GM23338 (cell line): ENCODE results near the gene EDN2. TPM values are rescaled to one million over a fixed set of nuclear protein-coding genes. Genes with fewer than 3 reads are reported as not detected.

Experiments
- ATAC-seq: fragments of 200-7000 bp; cut with Tn5 transposase; 3 replicates; pipeline ENCODE4 v1.9.1; 2020
- DNase-seq: peaks from one replicate; pipeline ENCODE4 v3.0.0-alpha.2; 2015; ENCODE audit warnings: low spot score
- H2AFZ ChIP-seq: fragments of 200-600 bp; sonication (generic); 2 replicates; pipeline ENCODE4 v1.8.0; 2016; ENCODE audit warnings: antibody characterized with exemption, mild to moderate bottlenecking, moderate library complexity
- H3F3A ChIP-seq: fragments of 200-600 bp; sonication (generic); replicated peaks from 2 replicates; pipeline ENCODE4 v1.8.0; 2017; ENCODE audit warnings: antibody characterized with exemption, mixed run types, low read depth
- H3K27ac ChIP-seq: fragments of 200-600 bp; sonication (generic); 2 replicates; pipeline ENCODE4 v1.6.1; 2016; ENCODE audit warnings: low read depth
- H3K27me3 ChIP-seq: fragments of 200-600 bp; sonication (generic); 2 replicates; pipeline ENCODE4 v1.8.0; 2016; ENCODE audit warnings: mild to moderate bottlenecking, mixed run types, moderate library complexity; ENCODE audit not compliant: insufficient read depth
- H3K36me3 ChIP-seq: fragments of 200-600 bp; sonication (generic); 2 replicates; pipeline ENCODE4 v1.8.0; 2016; ENCODE audit warnings: mild to moderate bottlenecking; ENCODE audit not compliant: insufficient read depth
- H3K4me1 ChIP-seq: fragments of 200-600 bp; sonication (generic); 2 replicates; pipeline ENCODE4 v1.8.0; 2016; ENCODE audit warnings: mild to moderate bottlenecking, moderate library complexity; ENCODE audit not compliant: insufficient read depth
- H3K4me2 ChIP-seq: fragments of 200-600 bp; sonication (generic); 2 replicates; pipeline ENCODE4 v1.7.1; 2017; ENCODE audit warnings: mixed run types
- H3K4me3 ChIP-seq: fragments of 200-600 bp; sonication (generic); 2 replicates; pipeline ENCODE4 v1.6.1; 2016; ENCODE audit warnings: mixed run types
- H3K79me2 ChIP-seq: fragments of 200-600 bp; sonication (generic); replicated peaks from 2 replicates; pipeline ENCODE4 v1.8.0; 2017; ENCODE audit warnings: mild to moderate bottlenecking; ENCODE audit not compliant: insufficient read depth
- H3K9me2 ChIP-seq: fragments of 200-600 bp; sonication (generic); 2 replicates; pipeline ENCODE4 v1.8.0; 2017; ENCODE audit not compliant: insufficient read depth
- H4K20me1 ChIP-seq: fragments of 200-600 bp; sonication (generic); replicated peaks from 2 replicates; pipeline ENCODE4 v1.8.0; 2017; ENCODE audit warnings: mild to moderate bottlenecking; ENCODE audit not compliant: insufficient read depth
- H3K27ac Mint-ChIP-seq: 2 replicates; pipeline ENCODE4 v1.8.0; 2020; ENCODE audit warnings: inconsistent platforms, mild to moderate bottlenecking, moderate library complexity, mixed read lengths
- H3K27me3 Mint-ChIP-seq: 3 replicates; pipeline ENCODE4 v1.8.0; 2022; ENCODE audit warnings: low read depth, mild to moderate bottlenecking, moderate library complexity, mixed read lengths, inconsistent platforms; ENCODE audit not compliant: insufficient read depth, poor library complexity
- H3K36me3 Mint-ChIP-seq: 3 replicates; pipeline ENCODE4 v1.8.0; 2021; ENCODE audit warnings: low read depth, mild to moderate bottlenecking, inconsistent platforms, moderate library complexity, mixed read lengths
- H3K4me1 Mint-ChIP-seq: 3 replicates; pipeline ENCODE4 v1.8.0; 2020; ENCODE audit warnings: mild to moderate bottlenecking, inconsistent platforms, mixed read lengths
- H3K4me3 Mint-ChIP-seq: 3 replicates; pipeline ENCODE4 v1.8.0; 2021; ENCODE audit warnings: moderate library complexity, mild to moderate bottlenecking, inconsistent platforms, mixed read lengths
- H3K9me3 Mint-ChIP-seq: 3 replicates; pipeline ENCODE4 v1.8.0; 2020; ENCODE audit warnings: moderate library complexity, mild to moderate bottlenecking, inconsistent platforms, mixed read lengths
- CREB1 ChIP-seq: fragments of 250-450 bp; sonication (Bioruptor Pico); IDR thresholded peaks from 2 replicates; pipeline ENCODE4 v1.5.0; 2020; ENCODE audit warnings: low read depth, mild to moderate bottlenecking, moderate library complexity
- CTCF ChIP-seq, 2 experiments: fragments of 200-600 bp in 1 of 2; sonication (generic) in 1 of 2; conservative IDR thresholded peaks; 2 replicates each; pipeline versions ENCODE4 v1.5.1 to v1.6.1; 2016 to 2017; ENCODE audit warnings: antibody characterized with exemption in 2 of 2, low read depth in 2 of 2, mild to moderate bottlenecking in 2 of 2, moderate library complexity in 1 of 2
- ETS1 ChIP-seq: IDR thresholded peaks from 2 replicates; pipeline ENCODE4 v1.6.1; 2016; ENCODE audit warnings: antibody characterized with exemption
- EZH2 ChIP-seq: fragments of 200-600 bp; sonication (generic); IDR thresholded peaks from one replicate; pipeline ENCODE4 v1.8.0; 2017; ENCODE audit warnings: antibody characterized with exemption, mild to moderate bottlenecking, low read depth; ENCODE audit not compliant: unreplicated experiment
- EZH2phosphoT487 ChIP-seq: fragments of 200-600 bp; sonication (generic); IDR thresholded peaks from one replicate; pipeline ENCODE4 v1.8.1; 2018; ENCODE audit warnings: antibody characterized with exemption; ENCODE audit not compliant: unreplicated experiment
- JUNB ChIP-seq: IDR thresholded peaks from one replicate; pipeline ENCODE4 v1.6.1; 2016; ENCODE audit warnings: antibody characterized with exemption; ENCODE audit not compliant: unreplicated experiment
- NANOG ChIP-seq: IDR thresholded peaks from 2 replicates; pipeline ENCODE4 v1.6.1; 2016; ENCODE audit warnings: antibody characterized with exemption, borderline replicate concordance
- POLR2AphosphoS5 ChIP-seq: IDR thresholded peaks from 2 replicates; pipeline ENCODE4 v1.6.1; 2016; ENCODE audit warnings: antibody characterized with exemption, low read depth
- STAT1 ChIP-seq: IDR thresholded peaks from one replicate; pipeline ENCODE4 v1.6.1; 2016; ENCODE audit warnings: antibody characterized with exemption; ENCODE audit not compliant: unreplicated experiment
- ZNF114 ChIP-seq: fragments of 250-450 bp; sonication (Bioruptor Pico); IDR thresholded peaks from 2 replicates; pipeline ENCODE4 v1.5.0; 2020; ENCODE audit warnings: mild to moderate bottlenecking, moderate library complexity
- ZNF331 ChIP-seq: fragments of 250-450 bp; sonication (Bioruptor Pico); IDR thresholded peaks from 2 replicates; pipeline ENCODE4 v1.5.0; 2020; ENCODE audit warnings: low read depth, mild to moderate bottlenecking, moderate library complexity
- polyA plus RNA-seq: library from polyadenylated mRNA; unstranded; fragments of >200 nt; fragmentation: Nextera tagmentation; extraction: Ambion mirVana; gene quantifications from 2 replicates; pipeline ENCODE4 v1.2.1, GENCODE V29; 2016
- total RNA-seq: library from RNA; depleted of rRNA; stranded (reverse); fragments of >200 nt; shearing (Covaris generic); gene quantifications from 2 replicates; pipeline ENCODE4 v1.2.3, GENCODE V29; 2014
- TF ChIP-seq, protein P1 (sequence below): IDR thresholded peaks from one replicate; pipeline ENCODE4 v1.6.1; 2018; ENCODE audit warnings: antibody characterized with exemption; ENCODE audit not compliant: unreplicated experiment

EDN2 gene
- total and polyA plus RNA-seq, 2 experiments from 2014 or later, result not detected

GRCh38 chr1:41495210-41495948, 10.9 kb upstream of the EDN2 start:
- Histone ChIP-seq H3K79me2 (no peaks in the 10 kb centered on the region), H3K4me3 (peak overlapping the region; percentile 55), H3K4me1 (peaks cover 12% of the 10 kb centered on the region; the same call in 1 of the 2 replicates), H3K27me3 (peaks cover 12% of the 10 kb centered on the region), H3K9me2 (no peaks in the 10 kb centered on the region), H4K20me1 (no peaks in the 10 kb centered on the region), H3K4me2 (peak overlapping the region; percentile 83), H3F3A (0 out of 2 replicates have a peak, but pooled peaks cover 5% of the 10 kb centered on the region), H2AFZ (peak overlapping the region; percentile 81), H3K27ac (no peak overlapping the region), H3K36me3 (no peaks in the 10 kb centered on the region)
- Mint-ChIP-seq H3K9me3 (no peaks in the 10 kb centered on the region), H3K27ac (no peak overlapping the region), H3K36me3 (no peaks in the 10 kb centered on the region), H3K27me3 (peaks cover 21% of the 10 kb centered on the region), H3K4me1 (peaks cover 21% of the 10 kb centered on the region), H3K4me3 (peak overlapping the region; percentile 57; the same call in 2 of the 3 replicates)
- peak; percentile 70 for DNase-seq
- no peak for TF ChIP-seq STAT1
- no peak for TF ChIP-seq ETS1
- TF ChIP-seq ZNF331 (CRISPR knock-in tag), result no peak
- TF ChIP-seq JUNB, result no peak
- TF ChIP-seq CTCF (conservative IDR thresholded peaks at IDR 0.05; ENCODE audit: low read depth in 2 of 2), result peak; percentile 39 to 46
- TF ChIP-seq POLR2AphosphoS5, result no peak
- peak; percentile 39 for ATAC-seq

DNA sequence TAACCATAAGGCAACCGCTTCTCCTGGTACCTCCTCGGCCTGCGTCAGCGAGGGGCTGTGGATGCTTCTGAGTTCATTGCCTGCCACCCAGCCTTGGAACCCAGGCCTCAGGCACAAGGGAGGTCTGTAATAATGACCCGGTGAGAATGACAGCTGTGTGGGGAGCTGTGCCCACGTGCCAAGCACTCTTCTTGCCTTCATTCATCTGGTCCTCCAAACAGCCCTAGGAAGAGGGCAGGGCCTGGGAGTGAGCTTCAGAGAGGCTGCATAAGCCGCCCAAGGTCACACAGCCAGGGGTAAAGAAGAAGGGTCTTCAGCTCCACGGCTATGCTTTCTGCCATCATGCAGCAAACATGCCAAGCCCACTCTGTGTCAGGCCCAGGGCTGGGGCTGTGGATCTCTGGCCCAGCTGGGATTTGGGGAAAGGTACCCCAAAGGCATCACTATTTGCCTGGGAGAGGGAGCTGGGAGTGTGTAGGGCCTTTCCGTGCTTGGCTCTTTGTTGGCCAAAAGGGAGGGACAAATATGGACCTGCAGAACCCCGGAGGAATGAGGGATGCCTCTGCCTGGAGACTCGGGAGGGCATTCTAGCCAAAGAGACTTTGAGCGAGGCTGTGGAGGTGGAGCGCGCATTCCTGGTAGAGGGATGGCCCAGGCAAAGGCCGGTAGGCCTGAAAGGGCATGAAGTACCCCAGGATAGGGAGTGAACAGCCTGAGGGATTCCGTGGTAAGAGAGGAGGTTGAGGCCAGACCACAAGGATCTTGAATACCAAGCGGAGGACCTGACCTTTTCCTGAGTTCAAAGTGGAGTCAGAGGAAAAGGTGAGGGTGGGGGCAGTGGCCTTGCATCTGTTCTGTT, 10.1 kb upstream of the EDN2 start:
- 0 out of 2 replicates have a peak overlapping the region, but pooled peaks have one; percentile 8 for H3K27ac Mint-ChIP-seq
- Histone ChIP-seq H3K9me2 (peaks cover 4% of the 10 kb centered on the region; the same call in 1 of the 2 replicates), H3K36me3 (no peaks in the 10 kb centered on the region), H3K27me3 (peaks cover 12% of the 10 kb centered on the region), H3K79me2 (no peaks in the 10 kb centered on the region), H4K20me1 (no peaks in the 10 kb centered on the region), H3K4me1 (peaks cover 12% of the 10 kb centered on the region; the same call in 1 of the 2 replicates), H3K27ac (no peak overlapping the region), H3F3A (0 out of 2 replicates have a peak, but pooled peaks cover 5% of the 10 kb centered on the region), H3K4me2 (no peak overlapping the region), H2AFZ (no peak overlapping the region), H3K4me3 (no peak overlapping the region)
- no peak for TF ChIP-seq NANOG
- no peak for TF ChIP-seq EZH2phosphoT487
- TF ChIP-seq EZH2, result no peak
- TF ChIP-seq ZNF331 (CRISPR knock-in tag), result no peak
- no peak for TF ChIP-seq ETS1
- no peak for TF ChIP-seq JUNB
- no peak for TF ChIP-seq POLR2AphosphoS5
- TF ChIP-seq ZNF114 (CRISPR knock-in tag), result no peak
- no peak for TF ChIP-seq CREB1 (CRISPR knock-in tag)
- TF ChIP-seq, protein P1, sequence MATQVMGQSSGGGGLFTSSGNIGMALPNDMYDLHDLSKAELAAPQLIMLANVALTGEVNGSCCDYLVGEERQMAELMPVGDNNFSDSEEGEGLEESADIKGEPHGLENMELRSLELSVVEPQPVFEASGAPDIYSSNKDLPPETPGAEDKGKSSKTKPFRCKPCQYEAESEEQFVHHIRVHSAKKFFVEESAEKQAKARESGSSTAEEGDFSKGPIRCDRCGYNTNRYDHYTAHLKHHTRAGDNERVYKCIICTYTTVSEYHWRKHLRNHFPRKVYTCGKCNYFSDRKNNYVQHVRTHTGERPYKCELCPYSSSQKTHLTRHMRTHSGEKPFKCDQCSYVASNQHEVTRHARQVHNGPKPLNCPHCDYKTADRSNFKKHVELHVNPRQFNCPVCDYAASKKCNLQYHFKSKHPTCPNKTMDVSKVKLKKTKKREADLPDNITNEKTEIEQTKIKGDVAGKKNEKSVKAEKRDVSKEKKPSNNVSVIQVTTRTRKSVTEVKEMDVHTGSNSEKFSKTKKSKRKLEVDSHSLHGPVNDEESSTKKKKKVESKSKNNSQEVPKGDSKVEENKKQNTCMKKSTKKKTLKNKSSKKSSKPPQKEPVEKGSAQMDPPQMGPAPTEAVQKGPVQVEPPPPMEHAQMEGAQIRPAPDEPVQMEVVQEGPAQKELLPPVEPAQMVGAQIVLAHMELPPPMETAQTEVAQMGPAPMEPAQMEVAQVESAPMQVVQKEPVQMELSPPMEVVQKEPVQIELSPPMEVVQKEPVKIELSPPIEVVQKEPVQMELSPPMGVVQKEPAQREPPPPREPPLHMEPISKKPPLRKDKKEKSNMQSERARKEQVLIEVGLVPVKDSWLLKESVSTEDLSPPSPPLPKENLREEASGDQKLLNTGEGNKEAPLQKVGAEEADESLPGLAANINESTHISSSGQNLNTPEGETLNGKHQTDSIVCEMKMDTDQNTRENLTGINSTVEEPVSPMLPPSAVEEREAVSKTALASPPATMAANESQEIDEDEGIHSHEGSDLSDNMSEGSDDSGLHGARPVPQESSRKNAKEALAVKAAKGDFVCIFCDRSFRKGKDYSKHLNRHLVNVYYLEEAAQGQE, result no peak
- H3K27me3 Mint-ChIP-seq, result peaks cover 21% of the 10 kb centered on the region
- peaks cover 21% of the 10 kb centered on the region for H3K4me1 Mint-ChIP-seq
- H3K36me3 Mint-ChIP-seq, result no peaks in the 10 kb centered on the region
- no peaks in the 10 kb centered on the region for H3K9me3 Mint-ChIP-seq
- DNase-seq (no peak), ATAC-seq (no peak)
- no peak overlapping the region for H3K4me3 Mint-ChIP-seq
